ENCODE measurements around the gene DNAJB1.
A peak's percentile ranks its signal among the peaks of the same experiment; 100 is the strongest.
"Not testable (repeated sequence)": the region's sequence is repeated elsewhere in the genome, so short reads cannot be mapped to it uniquely, and the experiment has no call there.

The DNAJB1 gene

DNA sequence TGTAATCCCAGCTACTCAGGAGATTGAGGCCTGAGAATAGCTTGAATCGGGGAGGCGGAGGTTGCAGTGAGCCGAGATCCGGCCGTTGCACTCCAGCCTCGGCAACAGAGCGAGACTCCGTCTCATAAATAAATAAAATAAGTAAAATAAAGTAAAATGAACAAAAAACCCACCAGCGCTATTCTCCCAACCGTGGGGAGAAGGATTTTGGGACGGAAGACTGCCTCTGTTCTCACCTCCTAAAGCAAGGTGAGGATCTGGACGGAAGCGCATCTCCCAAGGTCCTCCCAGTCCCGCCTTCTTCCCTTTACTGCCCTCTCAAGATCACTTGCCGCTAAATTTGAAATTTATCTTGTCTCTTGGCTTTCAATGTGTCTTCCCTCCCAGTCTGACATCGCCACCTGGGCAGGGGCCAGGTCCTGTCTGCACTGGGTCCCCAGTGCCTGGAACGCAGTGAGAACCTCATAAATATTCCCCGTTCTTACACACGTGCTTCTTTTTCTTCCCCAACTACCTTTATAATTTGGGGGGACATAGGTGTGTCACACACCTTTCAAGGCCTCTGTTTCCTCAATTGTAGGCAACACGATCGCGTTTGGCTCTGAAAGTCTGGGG, 1.2 kb upstream of the DNAJB1 start:
- no peak for DNase-seq

DNA sequence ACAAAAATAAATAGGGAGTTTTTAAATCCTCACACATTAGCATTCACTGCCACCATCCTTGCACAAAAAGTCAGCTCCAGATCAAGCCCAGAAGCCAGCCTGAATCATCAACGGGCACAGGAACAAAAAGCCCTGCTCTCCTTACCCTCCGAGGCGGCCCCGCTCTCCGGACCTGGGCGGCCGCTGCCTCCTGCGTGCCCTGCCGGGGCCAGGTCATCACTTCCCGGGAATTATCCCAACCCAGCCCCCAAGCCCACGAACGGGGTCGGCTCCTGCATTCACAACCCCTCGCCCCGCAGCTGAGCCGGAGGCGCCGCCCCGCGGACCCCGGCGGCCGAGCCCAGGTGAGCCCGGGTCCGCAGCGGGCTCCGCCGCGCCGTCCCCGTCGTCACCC, 754 bp downstream of the DNAJB1 start:
- no peak for DNase-seq

DNA sequence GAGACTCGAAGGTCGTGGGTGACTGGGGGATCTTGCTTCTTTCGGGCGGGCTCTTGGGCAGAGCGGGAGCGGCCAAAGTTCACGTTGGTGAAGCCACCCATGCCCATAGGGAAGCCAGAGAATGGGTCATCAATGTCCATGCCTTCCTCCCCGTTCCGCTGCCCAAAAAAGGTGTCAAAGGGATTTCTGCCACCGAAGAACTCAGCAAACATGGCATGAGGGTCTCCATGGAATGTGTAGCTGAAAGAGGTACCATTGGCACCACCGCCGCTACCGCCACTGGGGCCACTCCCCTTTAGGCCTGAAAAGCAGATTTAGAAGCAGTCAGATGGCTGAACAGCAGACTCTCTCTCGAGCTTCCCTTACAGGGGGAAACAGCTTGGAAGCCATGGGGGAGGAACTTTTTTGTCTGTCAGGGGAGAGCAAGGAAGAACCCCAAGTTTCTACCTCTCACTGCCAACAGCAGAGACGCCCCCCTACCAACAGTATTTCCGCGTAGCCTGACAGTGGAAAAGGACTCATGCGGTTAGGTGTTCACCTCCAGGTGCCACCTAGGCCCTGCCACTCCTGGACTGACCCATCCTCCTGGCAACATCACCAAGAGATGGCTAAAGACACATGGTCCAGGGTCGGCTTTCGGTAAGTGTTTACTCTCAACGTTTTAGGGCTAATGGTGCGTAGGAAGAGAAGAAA, 1.3 kb downstream of the DNAJB1 start:
- no peak for DNase-seq

DNA sequence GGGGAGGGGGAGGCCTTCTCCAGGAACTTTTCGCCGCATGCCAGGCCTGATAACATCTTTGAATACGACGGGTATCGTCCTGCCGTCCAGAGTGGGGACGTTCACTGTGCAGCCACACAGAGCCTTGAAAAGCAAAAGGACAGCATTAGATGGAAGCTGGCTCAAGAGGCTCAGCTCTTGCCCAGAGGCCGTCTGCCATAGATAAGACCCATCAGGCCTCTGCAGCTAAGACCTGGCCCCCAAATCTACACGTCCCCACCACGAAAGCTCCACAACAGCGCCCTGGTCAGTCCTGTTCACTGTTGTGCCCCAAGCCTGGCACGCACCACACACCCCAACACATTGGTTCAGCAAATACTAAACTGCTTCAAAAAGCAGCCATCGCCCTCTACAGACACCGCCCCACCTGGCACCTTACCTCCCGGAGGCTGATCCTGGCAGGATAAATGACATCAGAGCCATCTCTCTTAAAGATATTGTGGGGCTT, 2.1 kb downstream of the DNAJB1 start:
- DNase-seq, result no peak

DNA sequence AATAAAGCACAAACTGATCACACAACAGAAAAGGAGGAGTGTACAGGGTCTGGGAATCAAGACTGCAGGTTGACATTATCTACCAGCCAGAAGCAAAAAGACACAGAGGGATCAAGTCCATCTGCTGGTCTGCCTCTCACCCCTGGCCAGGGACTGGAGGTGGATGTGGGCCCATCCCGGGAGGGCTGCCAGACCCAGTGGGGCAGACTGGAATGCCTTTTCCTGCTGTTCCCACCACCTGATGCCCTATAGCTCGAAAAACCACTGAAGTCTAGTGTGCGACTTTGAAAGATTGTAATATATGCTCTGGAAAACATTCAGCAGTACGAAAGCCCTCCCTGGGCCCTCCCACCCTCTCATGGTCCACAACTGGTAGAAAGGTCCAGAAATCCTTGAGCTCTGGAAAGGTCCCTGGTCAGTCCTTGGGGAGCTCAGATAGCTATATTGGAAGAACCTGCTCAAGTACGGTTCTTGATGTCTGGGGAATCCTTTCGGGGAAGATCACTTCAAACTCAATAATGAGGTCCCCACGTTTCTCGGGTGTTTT, 2.6 kb downstream of the DNAJB1 start:
- no peak for DNase-seq

DNA sequence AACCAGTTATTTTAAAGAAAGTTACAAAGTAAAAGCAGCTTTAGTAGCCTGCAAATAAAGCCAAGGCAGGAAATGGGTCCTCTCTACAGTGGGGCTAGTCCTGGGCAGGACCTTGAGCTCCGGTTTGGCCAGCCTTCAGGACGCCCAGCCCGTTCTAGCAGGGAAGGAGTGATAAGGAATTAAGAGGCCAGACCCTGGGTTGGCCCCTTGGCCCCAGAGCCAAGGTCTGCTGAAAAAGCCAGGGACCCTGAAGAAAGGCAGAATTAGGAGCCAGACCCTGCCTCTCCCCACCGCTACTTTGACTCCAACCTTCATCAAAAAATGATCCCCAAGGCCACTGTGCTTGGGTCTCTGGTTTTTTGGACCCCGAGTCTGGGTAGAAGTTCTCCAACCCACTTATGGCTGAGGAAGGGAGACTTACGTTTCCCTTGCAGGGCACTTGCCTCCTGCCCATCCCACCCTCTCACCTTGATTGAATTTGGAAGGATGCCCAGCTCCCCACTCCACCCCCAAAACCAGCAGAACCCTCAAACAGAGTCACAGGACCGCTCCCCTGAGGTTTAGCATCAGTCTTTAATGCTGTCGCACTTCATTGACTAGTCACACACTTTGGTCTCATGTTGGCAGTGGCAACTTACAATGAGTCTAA, 3.9 kb downstream of the DNAJB1 start:
- no peak for DNase-seq

DNA sequence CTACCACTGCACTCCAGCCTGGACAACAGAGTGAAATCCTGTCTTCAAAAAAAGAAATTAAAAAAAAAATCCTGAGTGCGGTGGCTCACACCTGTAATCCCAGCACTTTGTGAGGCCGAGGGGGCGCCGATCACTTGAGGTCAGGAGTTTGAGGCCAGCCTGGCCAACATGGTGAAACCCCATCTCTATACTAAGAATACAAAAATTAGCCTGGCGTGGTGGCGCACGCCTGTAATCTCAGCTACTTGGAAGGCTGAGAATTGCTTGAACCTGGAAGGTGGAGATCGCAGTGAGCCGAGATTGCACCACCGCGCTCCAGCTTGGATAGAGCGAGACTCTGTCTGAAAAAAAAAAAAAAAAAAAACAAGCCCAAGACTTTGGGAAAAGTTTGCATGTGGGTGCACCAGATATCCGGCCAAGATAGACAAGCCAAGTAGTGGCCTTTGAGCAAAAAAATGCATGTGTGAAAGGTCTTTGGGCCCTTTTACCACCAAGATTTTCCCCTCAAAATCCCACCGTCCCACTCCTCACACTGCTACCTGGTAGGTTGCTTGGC, 5.7 kb downstream of the DNAJB1 start:
- DNase-seq, result no peak

DNA sequence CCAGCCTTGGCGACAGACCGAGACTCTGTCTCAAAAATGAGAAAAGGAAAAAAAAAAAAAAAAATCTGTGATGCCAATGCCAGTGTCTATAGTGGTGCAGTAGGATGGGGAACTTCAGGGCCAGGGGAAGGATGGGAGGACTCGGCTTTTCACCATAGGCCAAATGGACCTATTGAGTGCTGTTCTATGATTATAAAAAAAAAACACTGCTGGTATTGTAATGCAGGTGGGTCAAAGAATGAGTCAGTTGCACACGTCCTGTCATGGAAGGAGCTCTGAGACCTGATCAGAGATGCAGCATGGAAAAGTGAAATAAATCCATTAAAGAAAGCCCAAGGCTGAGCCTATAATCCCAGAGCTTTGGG, 7.0 kb downstream of the DNAJB1 start:
- no peak for DNase-seq

DNA sequence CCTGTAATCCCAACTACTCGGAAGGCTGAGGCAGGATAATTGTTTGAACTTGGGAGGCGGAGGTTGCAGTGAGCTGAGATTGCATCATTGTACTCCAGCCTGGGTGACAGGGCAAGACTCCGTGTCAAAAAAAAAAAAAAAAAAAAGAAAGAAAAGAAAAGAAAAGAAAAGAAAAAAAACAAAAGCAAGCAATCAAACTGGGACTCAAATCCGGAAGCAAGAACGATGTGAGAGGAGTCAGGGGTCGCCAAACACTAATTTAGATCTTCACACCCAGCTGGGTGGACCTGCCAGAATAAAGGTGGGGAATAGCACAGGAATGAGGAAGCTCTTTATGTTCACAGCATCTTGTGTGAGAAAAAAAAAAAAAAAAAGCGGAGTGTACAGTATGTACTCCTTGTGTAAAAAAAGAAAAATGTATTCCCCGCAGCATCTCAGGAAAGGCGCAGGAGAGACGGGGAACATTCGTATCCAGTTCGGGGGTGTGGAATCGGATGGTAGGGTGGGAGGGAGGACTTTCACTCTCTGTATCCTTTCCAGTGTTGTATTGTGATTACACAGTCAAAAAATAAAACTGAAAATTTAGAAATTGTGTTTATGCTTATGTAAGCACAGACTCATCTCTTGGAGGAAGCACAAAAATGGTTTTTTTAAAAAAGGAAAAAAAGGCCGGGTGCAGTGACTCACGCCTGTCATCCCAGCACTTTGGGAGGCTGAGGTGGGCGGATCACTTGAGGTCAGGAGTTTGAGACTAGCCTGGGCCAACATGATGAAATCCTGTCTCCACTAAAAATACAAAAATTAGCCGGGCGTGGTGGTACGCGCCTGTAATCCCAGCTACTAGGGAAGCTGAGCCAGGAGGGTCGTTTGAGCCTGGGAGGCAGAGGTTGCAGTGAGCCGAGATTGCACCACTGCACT, 7.6 kb downstream of the DNAJB1 start:
- DNase-seq, result peak; percentile 34

DNA sequence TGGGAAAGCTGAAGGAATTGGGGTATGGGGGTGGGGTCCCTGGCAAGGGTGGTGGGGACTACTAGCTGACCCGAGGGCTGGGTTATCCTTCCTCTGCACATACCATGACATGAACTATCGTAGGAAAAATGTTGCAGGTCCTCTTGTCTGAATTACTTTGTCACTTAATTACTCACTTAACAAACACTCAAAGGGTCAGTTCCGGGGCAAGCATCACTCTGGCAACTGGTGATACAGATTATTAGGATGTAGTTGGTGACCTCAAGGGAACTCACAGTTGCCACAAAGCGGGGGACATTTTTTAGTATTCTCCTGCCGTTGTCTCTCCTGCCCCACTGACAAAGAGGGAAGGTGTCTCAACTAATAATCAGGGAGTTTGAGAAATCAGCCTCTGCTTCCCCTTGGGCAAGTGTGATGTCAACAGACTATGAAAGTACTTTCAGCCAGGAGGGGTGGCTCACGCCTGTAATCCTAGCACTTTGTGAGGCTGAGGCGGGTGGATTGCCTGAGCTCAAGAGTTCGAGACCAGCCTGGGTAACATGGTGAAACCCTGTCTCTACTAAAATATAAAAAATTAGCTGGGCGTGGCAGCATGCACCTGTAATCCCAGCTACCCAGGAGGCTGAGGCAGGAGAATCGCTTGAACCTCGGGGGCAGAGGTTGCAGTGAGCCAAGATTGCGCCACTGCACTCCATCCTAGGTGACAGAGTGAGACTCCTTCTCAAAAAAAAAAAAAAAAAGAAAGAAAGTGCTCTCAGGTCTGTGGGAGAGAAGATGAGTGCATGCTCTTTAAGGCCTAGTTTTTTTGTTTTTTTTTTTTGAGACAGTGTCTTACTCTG, 10.3 kb downstream of the DNAJB1 start:
- DNase-seq, result no peak

DNA sequence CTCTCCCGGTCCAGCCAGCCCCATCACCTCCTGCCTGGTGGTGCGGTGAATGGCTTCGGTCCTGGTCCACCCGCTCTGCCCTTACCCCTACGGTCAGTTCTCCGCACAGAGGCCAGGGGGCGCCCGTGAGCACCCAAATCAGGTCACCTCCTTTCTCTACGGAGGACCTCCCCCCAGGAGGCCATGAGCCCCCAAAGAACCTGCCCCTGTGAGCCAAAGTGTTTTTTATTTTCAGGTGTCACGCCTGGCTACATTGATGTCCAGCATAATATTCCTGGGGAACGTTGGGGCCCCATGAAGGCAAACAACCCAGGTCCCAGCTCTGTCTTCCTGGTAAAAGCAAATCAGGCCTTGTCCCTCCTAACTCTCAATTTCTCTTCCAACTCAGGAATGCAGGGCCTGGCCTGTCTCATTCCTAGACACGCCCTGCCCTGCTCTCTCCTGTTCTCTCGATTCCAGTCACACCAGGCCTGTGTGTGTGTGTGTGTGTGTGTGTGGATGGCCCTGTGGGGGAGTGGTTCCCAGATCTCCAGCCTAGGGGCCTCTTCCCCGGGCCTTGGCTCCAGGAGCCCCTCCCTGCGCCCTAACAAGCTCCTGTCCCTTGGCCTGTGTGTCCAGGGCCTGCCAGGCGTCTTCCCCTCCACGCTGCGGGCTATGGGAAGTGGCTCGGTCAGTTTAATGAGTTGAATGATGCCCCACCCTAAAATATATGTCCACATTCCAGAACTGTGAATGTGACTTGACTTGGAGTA, 12.5 kb downstream of the DNAJB1 start:
- peak; percentile 87 for DNase-seq

DNA sequence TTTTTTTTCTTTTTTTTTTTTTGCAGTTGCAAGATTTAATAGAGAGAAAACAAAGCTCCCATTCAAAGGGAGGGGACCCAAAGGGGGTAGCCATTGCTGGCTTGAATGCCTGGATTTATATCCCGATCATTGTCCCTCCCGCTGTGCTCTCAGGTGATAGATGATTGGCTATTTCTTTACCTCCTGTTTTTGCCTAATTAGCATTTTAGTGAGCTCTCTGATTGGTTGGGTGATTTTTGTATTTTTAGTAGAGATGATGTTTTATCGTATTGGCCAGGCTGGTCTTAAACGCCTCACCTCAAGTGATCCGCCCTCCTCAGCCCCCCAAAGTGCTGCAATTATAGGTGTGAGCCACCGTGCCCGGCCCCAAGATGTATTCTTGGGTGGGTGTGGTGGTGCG, 13.6 kb downstream of the DNAJB1 start:
- not testable (repeated sequence) for DNase-seq

DNA sequence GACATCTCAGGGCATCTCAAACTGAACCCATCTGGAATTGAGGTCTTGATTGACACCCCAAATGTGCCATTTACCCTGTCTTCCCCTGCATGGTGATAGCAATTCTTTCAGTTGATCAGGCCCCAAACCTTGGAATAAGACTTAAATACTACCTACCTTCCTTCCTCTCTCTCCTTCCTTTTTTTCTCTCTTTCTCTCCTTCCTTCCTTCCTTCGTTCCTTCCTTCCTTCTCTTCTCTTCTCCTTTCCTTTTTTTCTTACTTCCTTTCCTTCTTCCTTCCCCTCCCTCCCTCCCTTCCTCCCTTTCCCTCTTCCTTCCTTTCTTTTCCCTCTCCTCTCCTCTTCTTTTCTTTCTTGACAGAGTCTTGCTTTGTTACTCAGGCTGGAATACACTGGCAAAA, 14.9 kb downstream of the DNAJB1 start:
- DNase-seq, result no peak

DNA sequence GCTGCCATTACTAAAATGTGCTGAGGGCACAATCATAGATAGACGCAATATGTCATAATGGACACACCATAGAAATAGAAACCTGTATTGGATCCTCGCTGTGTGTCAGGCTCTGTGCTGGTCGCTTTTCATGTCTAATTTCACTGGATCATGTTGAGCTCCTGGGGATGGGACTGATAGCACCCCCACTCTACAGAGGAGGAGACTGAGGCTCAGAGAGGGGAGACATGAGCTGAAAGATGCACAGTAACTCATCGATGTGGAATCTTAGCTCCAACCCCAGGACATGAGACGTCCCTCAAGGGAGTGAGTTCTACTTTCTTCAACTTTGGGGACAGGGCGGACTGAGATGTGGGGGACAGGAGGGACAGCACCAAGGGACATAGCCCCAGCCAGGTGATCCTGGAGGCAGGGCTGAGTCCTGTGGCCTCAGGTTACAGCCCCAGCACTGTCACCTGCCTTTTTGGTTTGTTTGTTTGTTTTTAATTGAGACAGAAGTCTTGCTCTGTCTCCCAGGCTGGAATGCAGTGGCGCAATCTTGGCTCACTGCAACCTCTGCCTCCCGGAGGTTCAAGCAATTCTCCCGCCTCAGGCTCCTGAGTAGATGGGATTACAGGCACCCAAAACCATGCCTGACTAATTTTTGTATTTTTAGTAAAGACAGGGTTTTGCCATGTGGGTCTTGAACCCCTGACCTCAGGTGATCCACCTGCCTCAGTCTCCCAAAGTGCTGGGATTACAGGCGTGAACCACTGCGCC, 15.7 kb downstream of the DNAJB1 start:
- DNase-seq, result no peak

DNA sequence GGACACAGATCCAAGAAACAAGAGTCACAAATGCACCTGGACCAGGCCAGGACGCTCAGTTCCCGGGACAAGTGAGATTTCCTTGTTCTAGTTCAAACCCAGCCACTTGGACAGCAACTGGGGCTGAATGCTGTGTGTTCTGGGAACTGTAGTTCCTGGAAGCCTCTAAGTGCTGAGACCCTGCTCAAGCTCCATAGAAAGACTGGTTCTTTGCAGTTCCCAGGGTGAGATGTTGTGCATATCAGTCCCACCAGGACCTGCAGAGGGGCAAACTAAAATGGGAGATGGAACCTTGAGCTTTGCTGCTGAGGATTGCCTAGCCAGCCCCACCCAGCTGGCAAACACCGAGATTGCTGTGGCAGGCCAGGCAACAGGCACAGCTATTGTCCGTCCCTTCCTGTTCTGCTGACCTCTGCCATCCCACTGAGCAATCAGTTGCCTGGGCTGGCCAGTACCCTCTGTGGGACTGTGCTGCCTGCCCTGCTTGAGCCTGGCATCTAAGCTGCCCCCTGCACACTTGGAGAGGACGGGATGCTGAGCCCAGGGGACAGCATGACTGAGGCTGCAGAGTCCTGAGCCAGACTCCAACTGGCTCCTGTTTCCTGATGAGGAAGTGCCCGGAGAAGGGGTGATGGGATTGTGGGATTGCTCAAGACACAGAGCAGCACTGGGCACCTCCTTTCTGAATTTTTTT, 20.8 kb downstream of the DNAJB1 start:
- no peak for DNase-seq

DNA sequence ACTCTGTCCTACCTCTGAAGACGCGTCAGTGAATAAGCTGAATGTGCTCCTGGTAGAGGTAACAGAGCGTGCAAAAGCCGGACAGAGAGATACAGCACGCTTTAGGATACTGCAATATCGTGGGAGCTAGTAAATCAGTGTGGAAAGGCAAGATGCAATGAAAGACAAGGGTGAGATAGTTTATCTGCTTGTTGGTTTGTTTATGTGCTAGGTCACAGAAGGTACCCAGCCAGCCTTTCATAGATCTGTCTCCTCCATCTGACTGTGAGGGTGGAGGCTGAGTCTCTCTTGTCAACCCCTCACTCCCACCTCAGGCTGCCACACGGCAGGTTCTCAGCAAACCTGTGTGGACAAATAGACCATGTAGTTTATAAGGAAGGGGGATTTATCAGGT, 21.4 kb downstream of the DNAJB1 start:
- no peak for DNase-seq

DNA sequence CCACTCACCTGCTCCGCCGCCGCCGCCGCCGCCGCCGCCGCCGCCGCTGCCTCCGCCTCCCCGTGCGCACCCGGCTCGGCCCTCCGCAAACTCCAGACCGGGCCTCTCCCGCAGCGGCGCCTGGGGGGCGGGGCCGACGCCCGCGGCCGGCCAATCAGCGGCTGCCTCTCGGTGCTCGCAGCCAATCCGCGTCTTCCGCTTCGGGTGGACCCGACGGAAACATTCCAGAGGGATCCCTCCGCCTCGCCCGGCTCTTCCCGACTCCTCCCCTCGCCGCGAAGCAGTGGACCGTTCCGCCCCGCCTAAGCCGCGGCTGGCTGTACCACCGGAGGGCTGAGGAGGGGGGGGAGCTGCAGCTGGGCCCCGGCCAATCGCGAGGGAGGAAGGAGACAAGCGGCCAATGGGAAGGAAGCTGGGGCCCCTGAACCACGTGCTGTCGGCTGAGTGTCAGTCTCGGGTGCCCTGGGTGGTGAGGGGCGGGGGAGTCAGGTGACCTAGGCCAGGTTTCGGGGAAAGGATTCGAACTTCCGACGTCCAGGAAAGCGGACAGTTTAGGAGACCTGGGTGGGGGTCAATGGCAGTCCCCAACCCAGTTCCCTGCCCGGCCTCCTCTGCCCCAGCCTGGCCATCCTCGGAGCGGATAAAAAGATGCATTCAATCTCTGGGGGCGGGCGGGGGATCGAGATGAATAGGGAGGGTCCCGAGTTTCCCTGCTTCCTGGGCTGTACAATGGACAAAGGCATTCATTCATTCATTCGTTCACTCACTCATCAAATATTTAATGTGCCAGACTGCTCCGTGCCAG, 22.0 kb downstream of the DNAJB1 start, which contains the start of gene GIPC1:
Gene GIPC1 (minus strand): TSS at position 99 of the 805 bp plus-strand sequence. CDS start 13,151 bp downstream, outside the sequence.
- peak; percentile 86 for DNase-seq

DNA sequence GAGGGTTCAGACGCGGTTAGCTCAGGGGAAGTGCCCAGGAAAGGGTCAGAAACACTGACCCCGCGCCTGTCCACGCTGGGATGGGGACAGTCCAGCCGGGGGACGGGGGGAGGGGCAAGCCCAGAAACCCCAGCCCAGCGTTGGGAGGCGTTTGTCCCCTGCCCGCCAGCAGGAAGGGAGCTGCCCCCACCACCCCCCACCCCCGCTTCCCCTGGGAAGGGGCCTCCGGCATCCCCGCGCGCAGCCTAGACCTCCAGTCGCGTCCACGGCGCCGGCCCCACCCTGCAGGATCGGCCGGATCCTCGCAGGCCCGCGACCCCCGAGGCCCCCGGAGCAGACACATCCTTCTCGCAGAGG, 22.5 kb downstream of the DNAJB1 start:
- DNase-seq, result no peak
